CD1c-positive myeloid dendritic cell (primary cell): ENCODE data around the gene VPREB1.
"Not testable (repeated sequence)": the region's sequence is repeated elsewhere in the genome, so short reads cannot be mapped to it uniquely, and the experiment has no call there.

Source experiments
- DNase-seq: peaks from one replicate; pipeline ENCODE4 v3.0.0-alpha.2; 2016; ENCODE audit errors: extremely low spot score

The VPREB1 gene

GRCh38 chr22:22245935-22246525 is 1.4 kb downstream of the VPREB1 start:
- no peak for DNase-seq

GRCh38 chr22:22246706-22247105 is 2.1 kb downstream of the VPREB1 start:
- no peak for DNase-seq

GRCh38 chr22:22248878-22249277 is 4.3 kb downstream of the VPREB1 start:
- no peak for DNase-seq

- DNase-seq: not testable (repeated sequence)
Observed at GRCh38 chr22:22250651-22251050, 6.1 kb downstream of the VPREB1 start.

GRCh38 chr22:22256133-22256532 is 11.5 kb downstream of the VPREB1 start:
- not testable (repeated sequence) for DNase-seq

- DNase-seq: not testable (repeated sequence)
Observed at GRCh38 chr22:22258597-22259415, 14.2 kb downstream of the VPREB1 start.

GRCh38 chr22:22260169-22260568 is 15.6 kb downstream of the VPREB1 start:
- not testable (repeated sequence) for DNase-seq

- not testable (repeated sequence) for DNase-seq
Observed at GRCh38 chr22:22260586-22260985, 16.0 kb downstream of the VPREB1 start.

GRCh38 chr22:22262332-22263074 is 17.9 kb downstream of the VPREB1 start:
- DNase-seq: peak; percentile 54

- DNase-seq: not testable (repeated sequence)
Observed at GRCh38 chr22:22263823-22264222, 19.2 kb downstream of the VPREB1 start.

- not testable (repeated sequence) for DNase-seq
Observed at GRCh38 chr22:22270036-22270676, 25.6 kb downstream of the VPREB1 start.

- not testable (repeated sequence) for DNase-seq
Observed at GRCh38 chr22:22277423-22277822, 32.8 kb downstream of the VPREB1 start.

GRCh38 chr22:22284962-22285756 is 40.6 kb downstream of the VPREB1 start:
- not testable (repeated sequence) for DNase-seq

GRCh38 chr22:22286390-22287105 is 42.0 kb downstream of the VPREB1 start:
- DNase-seq: not testable (repeated sequence)

- not testable (repeated sequence) for DNase-seq
Observed at GRCh38 chr22:22287106-22287626, 42.6 kb downstream of the VPREB1 start.

- not testable (repeated sequence) for DNase-seq
Observed at GRCh38 chr22:22289666-22290065, 45.1 kb downstream of the VPREB1 start.

GRCh38 chr22:22291129-22291806 is 46.7 kb downstream of the VPREB1 start:
- DNase-seq: not testable (repeated sequence)

- not testable (repeated sequence) for DNase-seq
Observed at GRCh38 chr22:22292656-22293055, 48.1 kb downstream of the VPREB1 start.

- not testable (repeated sequence) for DNase-seq
Observed at GRCh38 chr22:22293436-22293835, 48.9 kb downstream of the VPREB1 start.
